Fibroblast of peridontal ligament (primary cell): ENCODE data around the gene PALM.
"Not testable (repeated sequence)": the region's sequence is repeated elsewhere in the genome, so short reads cannot be mapped to it uniquely, and the experiment has no call there.

Source experiments
- DNase-seq: peaks from one replicate; pipeline ENCODE4 v3.0.0-alpha.2; 2010; ENCODE audit errors: extremely low read depth

PALM gene

GRCh38 chr19:709196-709964, 645 bp downstream of the PALM start:
- DNase-seq = no peak

- no peak for DNase-seq
Measured at GRCh38 chr19:709965-710571, 1.3 kb downstream of the PALM start.

GRCh38 chr19:710767-711166, 2.0 kb downstream of the PALM start:
- no peak for DNase-seq

- DNase-seq = no peak
Measured at GRCh38 chr19:711254-711653, 2.5 kb downstream of the PALM start.

GRCh38 chr19:715347-715746, 6.6 kb downstream of the PALM start:
- no peak for DNase-seq

- DNase-seq = no peak
Measured at GRCh38 chr19:718251-718951, 9.7 kb downstream of the PALM start.

GRCh38 chr19:718991-719512, 10.3 kb downstream of the PALM start:
- peak; percentile 35 for DNase-seq

GRCh38 chr19:719636-720344, 11.1 kb downstream of the PALM start:
- no peak for DNase-seq

- DNase-seq = no peak
Measured at GRCh38 chr19:720345-721160, 11.8 kb downstream of the PALM start.

GRCh38 chr19:722553-723101, 13.9 kb downstream of the PALM start:
- DNase-seq = no peak

GRCh38 chr19:723247-723646, 14.5 kb downstream of the PALM start:
- DNase-seq = no peak

GRCh38 chr19:723714-724113, 15.0 kb downstream of the PALM start:
- no peak for DNase-seq

- no peak for DNase-seq
Measured at GRCh38 chr19:725461-726089, 16.8 kb downstream of the PALM start.

- no peak for DNase-seq
Measured at GRCh38 chr19:726993-727956, 18.5 kb downstream of the PALM start.

- DNase-seq = no peak
Measured at GRCh38 chr19:728011-728410, 19.3 kb downstream of the PALM start.

- not testable (repeated sequence) for DNase-seq
Measured at GRCh38 chr19:729564-729963, 20.8 kb downstream of the PALM start.

- no peak for DNase-seq
Measured at GRCh38 chr19:729965-730668, 21.4 kb downstream of the PALM start.

GRCh38 chr19:731000-731399, 22.3 kb downstream of the PALM start:
- no peak for DNase-seq
